HCT116 (cell line): ENCODE measurements around the gene TMEM91.

Source experiments
- EGR1 ChIP-seq: IDR thresholded peaks from 2 replicates; pipeline ENCODE4 v1.6.1; 2012; ENCODE audit warnings: low read depth
- JUND ChIP-seq: IDR thresholded peaks from 2 replicates; pipeline ENCODE4 v1.6.1; 2012
- POLR2A ChIP-seq: IDR thresholded peaks from 2 replicates; pipeline ENCODE4 v1.7.0; 2011; ENCODE audit warnings: borderline replicate concordance; ENCODE audit not compliant: insufficient read depth, insufficient read length; ENCODE audit errors: extremely low read depth
- POLR2AphosphoS5 ChIP-seq: IDR thresholded peaks from 2 replicates; pipeline ENCODE4 v1.6.1; 2011; ENCODE audit warnings: mild to moderate bottlenecking, low read depth, low read length, moderate library complexity
- SIN3A ChIP-seq: IDR thresholded peaks from 2 replicates; pipeline ENCODE4 v1.6.1; 2012; ENCODE audit warnings: low read depth
- TF ChIP-seq, protein P1 (sequence below), 3 experiments: fragments of 200-600 bp in 1 of 3; sonication (generic) in 1 of 3; IDR thresholded peaks in 2 of 3; conservative IDR thresholded peaks in 1 of 3; 2 replicates each; pipeline ENCODE4 v1.5.1; 2012 to 2017; ENCODE audit warnings: low read depth in 2 of 3, low read length in 2 of 3, antibody characterized with exemption in 1 of 3, borderline replicate concordance in 1 of 3, control low read depth in 1 of 3, mild to moderate bottlenecking in 1 of 3, mixed read lengths in 1 of 3, mixed run types in 1 of 3, moderate library complexity in 1 of 3; ENCODE audit not compliant: insufficient read depth in 1 of 3
- TF ChIP-seq, protein P2 (sequence below): IDR thresholded peaks from 2 replicates; pipeline ENCODE4 v1.6.1; 2012
- TF ChIP-seq, protein P3 (sequence below): IDR thresholded peaks from 2 replicates; pipeline ENCODE4 v1.6.1; 2012; ENCODE audit warnings: low read depth

DNA sequence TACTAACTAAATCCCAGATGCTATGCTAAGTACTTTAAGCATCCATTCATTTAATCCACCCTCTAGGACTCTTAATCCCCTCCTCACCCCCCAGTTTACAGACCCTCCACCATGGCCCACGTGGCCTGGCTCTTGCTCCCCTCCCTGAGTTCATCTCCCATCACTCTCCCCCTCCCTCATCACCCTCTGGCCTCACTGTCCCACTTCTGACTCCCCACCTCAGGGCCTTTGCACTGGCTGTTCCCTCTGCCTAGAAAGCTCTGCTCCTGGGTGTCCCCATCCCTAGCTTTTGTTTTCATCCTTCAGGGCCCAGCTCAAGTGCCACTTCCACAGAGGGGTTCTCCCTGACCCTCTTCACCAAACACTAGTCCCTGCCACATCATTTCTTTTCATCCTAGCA lies 16.6 kb upstream of the TMEM91 start:
- TF ChIP-seq, protein P1, sequence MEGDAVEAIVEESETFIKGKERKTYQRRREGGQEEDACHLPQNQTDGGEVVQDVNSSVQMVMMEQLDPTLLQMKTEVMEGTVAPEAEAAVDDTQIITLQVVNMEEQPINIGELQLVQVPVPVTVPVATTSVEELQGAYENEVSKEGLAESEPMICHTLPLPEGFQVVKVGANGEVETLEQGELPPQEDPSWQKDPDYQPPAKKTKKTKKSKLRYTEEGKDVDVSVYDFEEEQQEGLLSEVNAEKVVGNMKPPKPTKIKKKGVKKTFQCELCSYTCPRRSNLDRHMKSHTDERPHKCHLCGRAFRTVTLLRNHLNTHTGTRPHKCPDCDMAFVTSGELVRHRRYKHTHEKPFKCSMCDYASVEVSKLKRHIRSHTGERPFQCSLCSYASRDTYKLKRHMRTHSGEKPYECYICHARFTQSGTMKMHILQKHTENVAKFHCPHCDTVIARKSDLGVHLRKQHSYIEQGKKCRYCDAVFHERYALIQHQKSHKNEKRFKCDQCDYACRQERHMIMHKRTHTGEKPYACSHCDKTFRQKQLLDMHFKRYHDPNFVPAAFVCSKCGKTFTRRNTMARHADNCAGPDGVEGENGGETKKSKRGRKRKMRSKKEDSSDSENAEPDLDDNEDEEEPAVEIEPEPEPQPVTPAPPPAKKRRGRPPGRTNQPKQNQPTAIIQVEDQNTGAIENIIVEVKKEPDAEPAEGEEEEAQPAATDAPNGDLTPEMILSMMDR (IDR thresholded peaks at IDR 0.05 in 2 of 3, conservative IDR thresholded peaks at IDR 0.05 in 1 of 3; ENCODE audit: borderline replicate concordance in 1 of 3, insufficient read depth in 1 of 3, low read depth in 2 of 3, low read length in 2 of 3), result no peak
- TF ChIP-seq POLR2AphosphoS5 (no peak), EGR1 (no peak), POLR2A (no peak), JUND (no peak), SIN3A (no peak)
- TF ChIP-seq, protein P2, sequence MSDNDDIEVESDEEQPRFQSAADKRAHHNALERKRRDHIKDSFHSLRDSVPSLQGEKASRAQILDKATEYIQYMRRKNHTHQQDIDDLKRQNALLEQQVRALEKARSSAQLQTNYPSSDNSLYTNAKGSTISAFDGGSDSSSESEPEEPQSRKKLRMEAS, result no peak
- TF ChIP-seq, protein P3, sequence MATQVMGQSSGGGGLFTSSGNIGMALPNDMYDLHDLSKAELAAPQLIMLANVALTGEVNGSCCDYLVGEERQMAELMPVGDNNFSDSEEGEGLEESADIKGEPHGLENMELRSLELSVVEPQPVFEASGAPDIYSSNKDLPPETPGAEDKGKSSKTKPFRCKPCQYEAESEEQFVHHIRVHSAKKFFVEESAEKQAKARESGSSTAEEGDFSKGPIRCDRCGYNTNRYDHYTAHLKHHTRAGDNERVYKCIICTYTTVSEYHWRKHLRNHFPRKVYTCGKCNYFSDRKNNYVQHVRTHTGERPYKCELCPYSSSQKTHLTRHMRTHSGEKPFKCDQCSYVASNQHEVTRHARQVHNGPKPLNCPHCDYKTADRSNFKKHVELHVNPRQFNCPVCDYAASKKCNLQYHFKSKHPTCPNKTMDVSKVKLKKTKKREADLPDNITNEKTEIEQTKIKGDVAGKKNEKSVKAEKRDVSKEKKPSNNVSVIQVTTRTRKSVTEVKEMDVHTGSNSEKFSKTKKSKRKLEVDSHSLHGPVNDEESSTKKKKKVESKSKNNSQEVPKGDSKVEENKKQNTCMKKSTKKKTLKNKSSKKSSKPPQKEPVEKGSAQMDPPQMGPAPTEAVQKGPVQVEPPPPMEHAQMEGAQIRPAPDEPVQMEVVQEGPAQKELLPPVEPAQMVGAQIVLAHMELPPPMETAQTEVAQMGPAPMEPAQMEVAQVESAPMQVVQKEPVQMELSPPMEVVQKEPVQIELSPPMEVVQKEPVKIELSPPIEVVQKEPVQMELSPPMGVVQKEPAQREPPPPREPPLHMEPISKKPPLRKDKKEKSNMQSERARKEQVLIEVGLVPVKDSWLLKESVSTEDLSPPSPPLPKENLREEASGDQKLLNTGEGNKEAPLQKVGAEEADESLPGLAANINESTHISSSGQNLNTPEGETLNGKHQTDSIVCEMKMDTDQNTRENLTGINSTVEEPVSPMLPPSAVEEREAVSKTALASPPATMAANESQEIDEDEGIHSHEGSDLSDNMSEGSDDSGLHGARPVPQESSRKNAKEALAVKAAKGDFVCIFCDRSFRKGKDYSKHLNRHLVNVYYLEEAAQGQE, result no peak
